DND-41 (cell line): ENCODE data around the gene MED13.

ENCODE experiments used
- CTCF ChIP-seq: IDR thresholded peaks from 2 replicates; pipeline ENCODE4 v1.5.1; 2012; ENCODE audit warnings: borderline replicate concordance, low read length, moderate library complexity, mild to moderate bottlenecking; ENCODE audit not compliant: poor library complexity, severe bottlenecking; ENCODE audit errors: extremely low read depth
- EZH2 ChIP-seq: IDR thresholded peaks from 3 replicates; pipeline ENCODE4 v1.6.1; 2012; ENCODE audit warnings: borderline replicate concordance, low read depth, mild to moderate bottlenecking, moderate library complexity, low read length, inconsistent platforms; ENCODE audit not compliant: severe bottlenecking

GRCh38 chr17:61981323-61981722 is 83.8 kb downstream of the MED13 start:
- no peak for TF ChIP-seq CTCF
- TF ChIP-seq EZH2: no peak
